IPS DF 4.7 (cell line): Measurements from ENCODE around the gene USP4.
"Not testable (repeated sequence)": the region's sequence is repeated elsewhere in the genome, so short reads cannot be mapped to it uniquely, and the experiment has no call there.

Source experiments
- DNase-seq: peaks from one replicate; pipeline ENCODE4 v3.0.0-alpha.2; 2013; ENCODE audit warnings: low spot score; ENCODE audit errors: extremely low read depth

The USP4 gene

DNA sequence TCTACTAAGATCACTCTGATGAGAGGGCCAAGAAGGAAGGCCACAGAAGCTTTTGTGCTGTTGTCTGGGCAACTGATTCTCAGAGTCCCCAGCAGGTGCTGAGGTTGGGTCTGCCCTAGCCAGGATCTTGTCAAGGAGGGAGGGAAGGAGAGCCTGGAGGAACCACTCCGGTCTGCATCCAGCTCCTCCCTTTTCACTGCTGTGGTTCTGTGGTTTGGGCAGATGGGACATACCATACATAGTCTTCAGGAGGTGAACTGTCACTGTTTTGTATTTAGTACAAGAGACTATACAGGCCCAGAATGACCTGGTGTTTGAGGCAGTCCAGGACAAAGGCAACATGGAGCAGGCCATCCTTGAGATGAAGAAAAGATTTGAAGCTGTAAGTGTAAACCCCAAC lies 84.7 kb downstream of the USP4 start:
- DNase-seq: no peak

DNA sequence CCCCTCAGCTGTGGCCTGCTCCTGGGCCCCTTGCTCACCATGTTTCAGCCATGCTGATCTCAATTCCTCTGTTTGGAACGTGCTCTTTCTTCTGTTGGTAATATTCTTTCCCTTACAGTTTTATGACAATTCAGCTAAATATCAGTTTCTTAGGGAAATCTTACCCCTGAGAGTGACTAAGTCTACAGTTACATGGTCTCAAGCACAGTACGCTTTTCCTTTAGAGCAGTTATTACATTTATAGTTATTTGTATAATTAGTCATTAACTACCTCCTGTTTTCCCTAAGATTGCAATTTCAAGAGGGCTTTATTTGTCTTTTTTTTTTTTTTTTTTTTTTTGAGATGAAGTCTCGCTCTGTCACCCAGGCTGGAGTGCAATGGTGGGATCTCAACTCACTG lies 86.3 kb downstream of the USP4 start:
- no peak for DNase-seq

DNA sequence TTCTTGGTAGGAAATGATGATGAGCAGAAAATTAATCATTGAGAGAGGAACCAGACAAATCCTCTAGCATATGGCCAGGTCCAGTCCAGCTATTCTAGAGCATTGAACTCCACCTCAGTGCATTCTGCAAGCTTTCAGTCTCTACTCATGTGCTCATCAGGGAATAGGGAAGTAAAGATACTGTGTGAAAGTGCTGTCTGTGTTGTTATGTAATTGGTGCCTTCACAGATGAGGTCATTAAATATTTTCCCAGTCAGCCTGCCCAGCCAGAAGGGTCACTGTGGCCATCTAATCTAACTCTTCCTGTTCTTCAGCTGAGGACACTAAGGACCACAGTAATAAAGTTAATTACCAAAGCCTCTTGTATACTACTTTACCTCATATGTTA lies 91.0 kb downstream of the USP4 start:
- DNase-seq: no peak

DNA sequence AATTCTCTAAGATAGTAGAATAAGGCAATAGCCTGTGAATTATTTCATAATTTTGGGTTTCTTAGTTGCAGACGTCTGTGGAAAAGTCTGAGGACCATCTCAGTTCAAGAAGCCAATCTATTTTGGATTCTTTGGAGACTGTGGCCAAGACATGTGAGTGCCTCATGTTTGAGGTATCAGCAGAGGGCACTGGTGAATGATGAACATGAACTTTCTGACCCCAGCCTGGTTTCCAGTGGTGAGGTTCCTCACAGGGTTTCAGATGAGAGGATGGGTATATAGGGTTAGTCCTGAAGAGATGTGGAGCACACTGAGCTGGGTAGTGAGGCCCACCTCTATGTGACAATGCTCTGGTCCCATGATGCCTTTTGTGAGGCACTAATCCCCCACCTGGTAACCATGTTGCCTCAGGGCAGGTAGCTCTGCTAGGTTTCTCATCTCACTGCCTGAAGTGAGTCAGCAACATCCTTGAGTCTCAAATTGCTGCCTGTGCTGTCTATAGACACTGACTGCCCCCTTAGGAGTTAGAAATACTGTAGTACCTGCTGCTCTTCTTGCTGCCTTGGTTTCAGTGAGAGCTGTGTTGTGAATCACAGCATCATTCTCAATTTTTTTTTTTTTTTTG lies 95.2 kb downstream of the USP4 start:
- no peak for DNase-seq

DNA sequence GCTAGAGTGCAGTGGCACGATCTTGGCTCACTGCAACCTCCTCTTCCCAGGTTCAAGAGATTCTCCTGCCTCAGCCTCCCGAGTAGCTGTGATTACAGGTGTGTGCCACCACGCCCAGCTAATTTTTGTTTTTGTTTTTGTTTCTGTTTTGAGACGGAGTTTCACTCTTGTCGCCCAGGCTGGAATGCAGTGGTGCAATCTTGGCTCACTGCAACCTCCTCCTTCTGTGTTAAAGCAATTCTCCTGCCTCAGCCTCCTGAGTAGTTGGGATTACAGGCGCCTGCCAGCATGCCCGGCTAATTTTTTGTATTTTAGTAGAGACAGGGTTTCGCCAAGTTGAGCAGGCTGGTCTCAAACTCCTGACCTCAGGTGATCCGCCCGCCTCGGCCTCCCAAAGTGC lies 99.8 kb downstream of the USP4 start:
- not testable (repeated sequence) for DNase-seq

DNA sequence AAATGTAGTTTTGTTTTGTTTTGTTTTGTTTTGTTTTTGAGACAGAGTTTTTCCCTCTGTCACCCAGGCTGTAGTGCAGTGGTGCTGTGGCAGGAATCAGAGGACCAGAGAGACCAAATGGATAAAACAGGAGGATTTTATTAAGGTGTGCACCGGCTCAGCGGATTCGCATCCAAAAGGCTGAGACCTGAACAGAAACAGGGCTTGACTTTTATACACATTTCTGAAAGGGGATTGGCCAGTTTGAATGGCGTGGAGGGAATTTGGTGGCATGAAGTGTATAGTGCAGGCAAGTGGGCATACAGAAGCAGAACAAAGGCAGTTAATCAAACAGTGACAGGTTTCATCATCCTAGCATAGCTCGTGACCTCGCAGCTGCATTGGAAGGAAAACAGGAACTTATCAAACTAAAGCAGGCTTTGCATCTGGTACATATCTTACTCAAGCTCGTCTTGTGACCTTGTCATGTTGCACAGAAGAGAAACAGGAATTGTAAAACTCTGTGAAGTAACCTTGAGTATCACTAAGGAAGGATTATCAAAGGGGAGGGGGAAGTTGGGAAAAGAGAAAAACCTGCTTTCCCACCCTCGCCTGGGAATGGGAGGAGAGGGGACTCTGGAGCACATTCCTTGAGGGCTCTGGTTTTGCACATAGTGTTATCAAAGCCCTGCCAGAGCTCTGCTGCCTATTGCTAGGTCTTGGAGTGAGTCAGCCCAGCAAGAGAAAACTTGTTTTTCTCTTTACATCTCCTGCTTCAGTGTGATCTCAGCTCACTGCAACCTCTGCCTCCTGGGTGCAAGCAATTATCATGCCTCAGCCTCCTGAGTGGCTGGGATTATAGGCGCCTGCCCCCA lies 101.4 kb downstream of the USP4 start:
- no peak for DNase-seq

DNA sequence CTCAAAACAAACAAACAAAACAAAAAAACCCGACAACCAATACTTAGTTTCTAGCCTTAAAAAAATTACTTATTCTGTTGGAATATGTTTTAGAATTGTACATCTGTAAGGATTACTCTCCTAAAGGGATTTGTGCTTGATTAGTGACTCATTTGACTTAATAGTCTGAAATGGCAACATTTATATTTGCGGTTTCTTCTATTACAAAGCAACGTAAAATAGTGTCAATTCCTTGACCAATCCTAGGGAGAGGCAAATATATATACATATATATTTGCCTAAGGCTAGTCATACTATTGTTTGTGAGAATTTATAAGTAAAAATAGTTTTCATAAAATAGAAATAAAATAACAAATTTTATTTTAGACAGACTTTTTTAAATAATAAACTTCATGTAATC lies 102.5 kb downstream of the USP4 start:
- DNase-seq: no peak

DNA sequence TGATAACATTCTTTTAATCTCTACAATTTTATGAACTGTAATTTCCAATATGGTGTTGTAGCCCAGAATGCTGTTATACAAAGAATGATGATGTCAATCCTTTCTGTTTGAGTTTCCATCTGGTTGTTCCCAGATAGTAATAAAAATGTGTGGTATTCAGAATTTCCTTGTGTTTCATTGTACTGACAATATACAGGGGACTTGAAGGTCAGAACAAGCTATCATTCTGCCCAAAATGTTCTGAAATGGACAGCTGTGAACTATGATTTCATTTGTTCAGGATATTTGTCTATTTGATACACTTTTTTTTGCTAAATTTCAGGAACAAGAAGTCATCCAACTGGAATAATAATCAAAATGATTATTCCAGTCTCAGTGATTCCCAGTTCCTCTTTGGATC lies 103.6 kb downstream of the USP4 start:
- DNase-seq: no peak

DNA sequence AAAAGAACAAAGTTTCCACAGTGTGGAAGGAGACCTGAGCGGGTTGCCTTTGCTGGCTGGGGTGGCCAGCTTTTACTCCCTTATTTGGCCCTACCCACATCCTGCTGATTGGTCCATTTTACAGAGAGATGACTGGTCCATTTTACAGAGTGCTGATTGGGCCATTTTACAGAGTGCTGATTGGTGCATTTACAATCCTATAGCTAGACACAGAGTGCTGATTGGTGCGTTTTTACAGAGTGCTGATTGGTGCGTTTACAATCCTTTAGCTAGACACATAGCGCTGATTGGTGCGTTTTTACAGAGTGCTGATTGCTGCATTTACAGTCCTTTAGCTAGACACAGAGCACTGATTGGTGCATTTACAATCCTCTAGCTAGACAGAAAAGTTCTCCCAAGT lies 111.0 kb downstream of the USP4 start:
- DNase-seq: not testable (repeated sequence)
